Measurements from ENCODE around the gene SUGCT. TPM values are rescaled to one million over a fixed set of nuclear protein-coding genes. Genes with fewer than 3 reads are reported as not detected.

Gene SUGCT
- total and polyA plus RNA-seq, 2 of the 8 experiments (the other 6 are each of a cell fraction or from before 2014, with no cell fraction given): 2.8 to 5.4 TPM

GRCh38 chr7:40827222-40828085 is 692.6 kb downstream of the SUGCT start:
- no peak overlapping the region for H2AK5ac ChIP-seq (ENCODE audit: low read depth, low read length)
- peak overlapping the region; percentile 32 for H3K27ac ChIP-seq (ENCODE audit: low read depth, low read length)
- H3K9me3 ChIP-seq (ENCODE audit: insufficient read depth in 2 of 2, low read depth in 1 of 2, low read length in 1 of 2): no peaks in the 10 kb centered on the region
- H3K27me3 ChIP-seq (replicated peaks in 1 of 4; ENCODE audit: control insufficient read depth in 3 of 4, extremely low read depth in 1 of 4, insufficient read depth in 3 of 4, low read length in 3 of 4): no peaks in the 10 kb centered on the region
- H4K5ac ChIP-seq (ENCODE audit: insufficient read length, low read depth, low read length): no peak overlapping the region
- peak overlapping the region; percentile 12 for H4K91ac ChIP-seq (replicated peaks; ENCODE audit: insufficient read length, low read length)
- no peak overlapping the region; a peak in 1 of 8 replicates for H3K4me3 ChIP-seq (ENCODE audit: extremely low read depth in 1 of 4, insufficient read depth in 2 of 4, low read depth in 3 of 4, low read length in 4 of 4)
- H2BK15ac ChIP-seq (ENCODE audit: low read length): no peak overlapping the region
- H4K8ac ChIP-seq (ENCODE audit: extremely low read depth, insufficient read depth, low read length): no peak overlapping the region
- DNase-seq (ENCODE audit: low read depth in 1 of 2, low spot score in 2 of 2) (no peak), FAIRE-seq (no peak)
- POLR2A ChIA-PET (ENCODE audit: partially characterized antibody): interaction anchor here (1.3 to 2.2 kb wide), 2 partner anchors 10 to 16 kb away, joined by 3 to 8 read pairs; no protein-coding TSS in a partner anchor
- no peak overlapping the region for H3K14ac ChIP-seq (ENCODE audit: insufficient read length)
- H3K4ac ChIP-seq (replicated peaks; ENCODE audit: insufficient read length, low read depth, low read length): no peak overlapping the region
- no peaks in the 10 kb centered on the region for H3K79me2 ChIP-seq (ENCODE audit: control insufficient read depth in 1 of 2, insufficient read depth in 2 of 2, low read length in 2 of 2)
- H3K23me2 ChIP-seq (ENCODE audit: low read depth, low read length): no peaks in the 10 kb centered on the region
- peaks cover 6 to 17% (median 10%) of the 10 kb centered on the region in 4 experiments; a peak in 5 of 7 replicates for H3K4me1 ChIP-seq (replicated peaks in 1 of 4; ENCODE audit: control insufficient read depth in 3 of 4, insufficient read depth in 4 of 4, low read length in 3 of 4)
- H2BK20ac ChIP-seq (ENCODE audit: low read length): peak overlapping the region; percentile 87; the same call in 1 of the 2 replicates
- H2AFZ ChIP-seq (ENCODE audit: low read length): peak overlapping the region; percentile 83
- H2BK120ac ChIP-seq (replicated peaks; ENCODE audit: low read depth, low read length): no peak overlapping the region
- TF ChIP-seq TAF7 (optimal IDR thresholded peaks at IDR 0.05; ENCODE audit: borderline replicate concordance, low read depth, low read length): no peak
- 0 out of 2 replicates have a peak, but pooled peaks have one; percentile 14 for TF ChIP-seq RBBP5 (IDR thresholded peaks at IDR 0.05; ENCODE audit: borderline replicate concordance, low read depth, low read length)
- H4K20me1 ChIP-seq (replicated peaks in 1 of 2; ENCODE audit: control insufficient read depth in 1 of 2, insufficient read depth in 2 of 2, low read length in 2 of 2): no peaks in the 10 kb centered on the region
- 0 out of 7 replicates have a peak overlapping the region, but pooled peaks of 2 of the 4 experiments have one; percentile 11 to 18 for H3K9ac ChIP-seq (replicated peaks in 1 of 4; ENCODE audit: extremely low read depth in 1 of 4, low read depth in 3 of 4, low read length in 3 of 4)
- H3K4me2 ChIP-seq (ENCODE audit: insufficient read depth in 1 of 2, low read depth in 2 of 2, low read length in 2 of 2): peak overlapping the region; percentile 15 to 31; a peak in 1 of 4 replicates
- peak overlapping the region; percentile 50; the same call in 1 of the 2 replicates for H2BK5ac ChIP-seq (ENCODE audit: low read depth, low read length)
- H3K36me3 ChIP-seq (ENCODE audit: control insufficient read depth in 2 of 4, insufficient read depth in 4 of 4, low read length in 3 of 4): no peaks in the 10 kb centered on the region
- H3K79me1 ChIP-seq (ENCODE audit: low read depth, low read length): no peaks in the 10 kb centered on the region
- no peak overlapping the region for H3K23ac ChIP-seq (ENCODE audit: insufficient read length)
- CTCF ChIA-PET (ENCODE audit: partially characterized antibody): interaction anchor here (0.6 to 1.4 kb wide), 9 partner anchors 11 to 884 kb away, joined by 3 to 8 read pairs (median 3); no protein-coding TSS in a partner anchor
- peak overlapping the region; percentile 86; the same call in 1 of the 2 replicates for H2BK12ac ChIP-seq (ENCODE audit: low read depth, low read length)
- H3K18ac ChIP-seq (ENCODE audit: extremely low read depth, low read length): peak overlapping the region; percentile 76
- no peak overlapping the region for H3K56ac ChIP-seq (replicated peaks; ENCODE audit: insufficient read length, low read depth, low read length)
- 73% methylated on average over 10 of the region's 10 CpGs; no CpG with 5 or more reads in 1 of the 2 experiments for WGBS, 2 experiments (ENCODE audit: extremely low coverage in 1 of 2, insufficient coverage in 1 of 2, insufficient read length in 1 of 2, insufficient replicate concordance in 2 of 2, low coverage in 1 of 2, low lambda C conversion rate in 2 of 2, missing lambda C conversion rate in 1 of 2)
